HTERT RPE-1 (cell line): ENCODE data around the gene RASA3.

ENCODE experiments used
- in situ Hi-C: fragments of 300-500 bp; cut with MboI; formaldehyde crosslinking; loops from 4 replicates; pipeline ENCODE4 v1.14.3; 2020; ENCODE audit warnings: low sequenced_read_pairs

The RASA3 gene

GRCh38 chr13:114069376-114070097, 62.9 kb downstream of the RASA3 start:
- in situ Hi-C loops = no loop called here

- in situ Hi-C loops = no loop called here
Measured at GRCh38 chr13:114068656-114069318, 63.6 kb downstream of the RASA3 start.

GRCh38 chr13:114067886-114068651, 64.4 kb downstream of the RASA3 start:
- in situ Hi-C loops = no loop called here

GRCh38 chr13:114067381-114067885, 65.0 kb downstream of the RASA3 start:
- in situ Hi-C loops = no loop called here

- in situ Hi-C loops = no loop called here
Measured at GRCh38 chr13:114066956-114067355, 65.5 kb downstream of the RASA3 start.

GRCh38 chr13:114065926-114066774, 66.3 kb downstream of the RASA3 start:
- in situ Hi-C loops = no loop called here

GRCh38 chr13:114065141-114065925, 67.1 kb downstream of the RASA3 start:
- in situ Hi-C loops = no loop called here

- in situ Hi-C loops = no loop called here
Measured at GRCh38 chr13:114064450-114065140, 67.8 kb downstream of the RASA3 start.

GRCh38 chr13:114063545-114064449, 68.6 kb downstream of the RASA3 start:
- in situ Hi-C loops = no loop called here

GRCh38 chr13:114062754-114063153, 69.7 kb downstream of the RASA3 start:
- in situ Hi-C loops = no loop called here

GRCh38 chr13:114062341-114062740, 70.1 kb downstream of the RASA3 start:
- in situ Hi-C loops = no loop called here

- in situ Hi-C loops = no loop called here
Measured at GRCh38 chr13:114061744-114062143, 70.7 kb downstream of the RASA3 start.

- in situ Hi-C loops = no loop called here
Measured at GRCh38 chr13:114061047-114061446, 71.4 kb downstream of the RASA3 start.

GRCh38 chr13:114059946-114060860, 72.2 kb downstream of the RASA3 start:
- in situ Hi-C loops = no loop called here

GRCh38 chr13:114059428-114059827, 73.0 kb downstream of the RASA3 start:
- in situ Hi-C loops = no loop called here

- in situ Hi-C loops = no loop called here
Measured at GRCh38 chr13:114058051-114058867, 74.2 kb downstream of the RASA3 start.
